Tibial nerve (tissue), 4 donors: ENCODE data around the gene IPO8. TPM values are rescaled to one million over a fixed set of nuclear protein-coding genes. Genes with fewer than 3 reads are reported as not detected.
"Not testable (repeated sequence)": the region's sequence is repeated elsewhere in the genome, so short reads cannot be mapped to it uniquely, and the experiment has no call there.

Source experiments
- DNase-seq, 2 donors: peaks; one replicate each; pipeline ENCODE4 v3.0.0-alpha.2; 2019; ENCODE audit warnings: low spot score in 2 of 2
- H3K27ac ChIP-seq, 4 donors: fragments of 200-600 bp; sonication (generic) in 3 of 4; one replicate each; pipeline ENCODE4 v1.5.1; 2017 to 2019; ENCODE audit warnings: mild to moderate bottlenecking in 1 of 4
- H3K27me3 ChIP-seq, 2 donors: fragments of 200-600 bp; sonication (generic) in 1 of 2; one replicate each; pipeline versions ENCODE4 v1.5.1 to v1.6.0; 2017 to 2019
- H3K36me3 ChIP-seq, 3 donors: fragments of 200-600 bp; sonication (generic); one replicate each; pipeline ENCODE4 v1.5.1; 2018 to 2019
- H3K4me1 ChIP-seq, 4 donors: fragments of 200-600 bp; sonication (generic) in 3 of 4; one replicate each; pipeline ENCODE4 v1.5.1; 2017 to 2019
- H3K4me3 ChIP-seq, 4 donors: fragments of 200-600 bp; sonication (generic) in 3 of 4; one replicate each; pipeline ENCODE4 v1.5.1; 2017 to 2019; ENCODE audit warnings: mild to moderate bottlenecking in 1 of 4, moderate library complexity in 1 of 4
- H3K9me3 ChIP-seq, 4 donors: fragments of 200-600 bp; sonication (generic) in 3 of 4; one replicate each; pipeline ENCODE4 v1.5.1; 2017 to 2019
- CTCF ChIP-seq, 5 experiments: fragments of 200-600 bp in 3 of 5; fragments of 450-650 bp in 2 of 5; sonication (generic) in 3 of 5; IDR thresholded peaks; one replicate each; pipeline ENCODE4 v1.5.1; 2016 to 2019; ENCODE audit warnings: antibody characterized with exemption in 5 of 5, mild to moderate bottlenecking in 3 of 5, moderate library complexity in 2 of 5
- EP300 ChIP-seq, 2 donors: sonication (generic); formaldehyde crosslinking; IDR thresholded peaks; one replicate each; pipeline ENCODE4 v1.6.1; 2017; ENCODE audit warnings: antibody characterized with exemption in 2 of 2, mild to moderate bottlenecking in 1 of 2
- POLR2A ChIP-seq, 2 donors: fragments of 450-650 bp; IDR thresholded peaks; one replicate each; pipeline ENCODE4 v1.6.1; 2017; ENCODE audit warnings: antibody characterized with exemption in 2 of 2, mild to moderate bottlenecking in 2 of 2, moderate library complexity in 2 of 2
- WGBS, 2 donors: methylation state at CpG; one replicate each; pipeline ENCODE4 v1.1.5; 2018; 5-methylcytosine and 5-hydroxymethylcytosine counted together
- total RNA-seq, 4 donors: library from RNA; depleted of rRNA; stranded (reverse); fragments of >200 nt; gene quantifications; one replicate each; pipeline ENCODE4 v1.1.0, GENCODE V29; 2016

The IPO8 gene
- total RNA-seq, 4 donors from 2014 or later: 34.7 to 52.0 (median 42.9) TPM

DNA sequence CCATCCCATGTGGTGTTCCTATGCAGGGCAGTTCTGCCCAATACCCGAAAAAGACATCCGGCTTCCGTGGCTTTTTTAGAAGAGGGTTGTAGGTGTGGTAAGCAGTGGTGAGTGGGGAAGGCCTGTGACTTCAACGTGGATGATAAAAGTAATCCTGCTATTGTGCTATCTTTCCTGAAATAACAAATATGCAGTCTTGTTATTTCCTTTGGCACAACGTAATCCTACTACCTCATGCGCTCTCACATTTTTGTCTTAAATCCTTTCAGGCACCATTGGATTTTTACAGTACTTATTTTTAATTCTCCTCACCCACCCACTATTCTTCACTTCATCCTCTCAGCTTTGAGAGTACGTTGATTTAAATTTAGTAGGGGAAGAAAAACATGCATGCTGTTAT lies 96.8 kb downstream of the IPO8 start:
- DNase-seq: no peak
- H3K27me3 ChIP-seq: no peaks in the 10 kb centered on the region
- 55 to 61% methylated on average over 7 of the region's 7 CpGs for WGBS, 2 donors
- TF ChIP-seq POLR2A (IDR thresholded peaks at IDR 0.05) (no peak), CTCF (IDR thresholded peaks at IDR 0.05) (no peak), EP300 (IDR thresholded peaks at IDR 0.05) (no peak)
- no peak overlapping the region for H3K4me3 ChIP-seq
- H3K27ac ChIP-seq: no peak overlapping the region
- H3K9me3 ChIP-seq: peaks cover 0 to 27% (median 5%) of the 10 kb centered on the region in 4 donors
- H3K4me1 ChIP-seq: no peaks in the 10 kb centered on the region
- H3K36me3 ChIP-seq: no peaks in the 10 kb centered on the region

DNA sequence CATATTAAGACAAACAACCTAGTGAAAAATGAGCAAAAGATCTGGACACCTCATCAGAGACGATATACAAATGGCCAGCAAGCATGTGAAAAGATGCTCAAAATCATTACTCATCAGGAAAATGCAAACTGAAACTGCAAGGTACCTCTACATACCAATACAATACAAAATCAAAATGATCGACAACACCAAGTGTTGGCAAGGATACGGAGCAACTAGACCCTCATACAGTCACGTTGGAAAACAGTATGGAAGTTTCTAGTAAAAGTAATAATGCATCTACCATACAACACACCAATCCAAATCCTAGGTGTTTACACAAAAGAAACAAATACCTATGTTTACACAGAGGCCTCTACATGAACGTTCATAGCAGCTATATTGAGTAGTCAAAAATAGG lies 99.9 kb downstream of the IPO8 start:
- TF ChIP-seq CTCF (IDR thresholded peaks at IDR 0.05): no peak
- no peak for TF ChIP-seq POLR2A (IDR thresholded peaks at IDR 0.05)
- no peak for TF ChIP-seq EP300 (IDR thresholded peaks at IDR 0.05)
- 87 to 92% methylated on average over 5 of the region's 5 CpGs for WGBS, 2 donors

GRCh38 chr12:30594509-30594908 lies 101.2 kb downstream of the IPO8 start:
- Histone ChIP-seq H3K4me1 (no peaks in the 10 kb centered on the region), H3K27me3 (no peaks in the 10 kb centered on the region), H3K4me3 (no peak overlapping the region), H3K9me3 (no peaks in the 10 kb centered on the region), H3K27ac (no peak overlapping the region), H3K36me3 (no peaks in the 10 kb centered on the region)
- 86 to 95% methylated on average over 1 of the region's 1 CpG for WGBS, 2 donors
- no peak for DNase-seq
- TF ChIP-seq CTCF (IDR thresholded peaks at IDR 0.05) (no peak), EP300 (IDR thresholded peaks at IDR 0.05) (no peak)

More for the DNA sequence above, 99.9 kb downstream of the IPO8 start:
- no peaks in the 10 kb centered on the region for H3K36me3 ChIP-seq
- no peak overlapping the region for H3K27ac ChIP-seq
- DNase-seq: no peak
- H3K9me3 ChIP-seq: no peaks in the 10 kb centered on the region
- no peak overlapping the region for H3K4me3 ChIP-seq
- no peaks in the 10 kb centered on the region for H3K4me1 ChIP-seq
- H3K27me3 ChIP-seq: no peaks in the 10 kb centered on the region

GRCh38 chr12:30588572-30588971 lies 107.1 kb downstream of the IPO8 start:
- not testable (repeated sequence) for H3K36me3 ChIP-seq, H3K9me3 ChIP-seq, H3K27me3 ChIP-seq, H3K4me1 ChIP-seq, H3K4me3 ChIP-seq, H3K27ac ChIP-seq, DNase-seq
- 76 to 99% methylated on average over 9 to 12 of the region's 13 CpGs for WGBS, 2 donors

- H3K4me1 ChIP-seq: no peaks in the 10 kb centered on the region
- H3K27ac ChIP-seq: no peak overlapping the region
- H3K9me3 ChIP-seq: no peaks in the 10 kb centered on the region
- TF ChIP-seq CTCF (IDR thresholded peaks at IDR 0.05) (no peak), POLR2A (IDR thresholded peaks at IDR 0.05) (no peak)
- no peaks in the 10 kb centered on the region for H3K36me3 ChIP-seq
- no peaks in the 10 kb centered on the region for H3K27me3 ChIP-seq
- 90 to 100% methylated on average over 1 of the region's 1 CpG for WGBS, 2 donors
- no peak overlapping the region for H3K4me3 ChIP-seq
- no peak for DNase-seq
These were observed 107.9 kb downstream of the IPO8 start for GRCh38 chr12:30587782-30588181.

DNA sequence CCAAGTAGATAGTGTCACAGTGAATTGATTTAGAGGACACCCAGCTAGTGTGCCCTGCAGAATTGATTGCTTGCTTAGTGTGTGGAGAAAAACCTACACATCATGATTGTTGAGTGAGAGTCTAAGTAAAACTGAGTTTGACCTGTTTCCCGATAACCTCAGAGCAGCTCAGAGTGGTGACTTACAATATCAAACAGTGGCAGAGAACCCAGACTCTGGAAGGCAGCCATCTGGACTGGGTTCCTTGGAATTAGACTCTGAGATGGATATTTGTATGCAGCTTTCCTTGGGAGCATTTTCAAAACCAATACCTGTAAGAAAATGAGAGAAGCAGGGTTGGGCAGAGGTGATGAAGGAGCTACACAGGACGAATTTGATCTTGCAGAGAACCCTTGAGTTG lies 109.8 kb downstream of the IPO8 start:
- TF ChIP-seq CTCF (IDR thresholded peaks at IDR 0.05) (no peak), POLR2A (IDR thresholded peaks at IDR 0.05) (no peak), EP300 (IDR thresholded peaks at IDR 0.05) (no peak)
- Histone ChIP-seq H3K27me3 (no peaks in the 10 kb centered on the region), H3K4me3 (no peak overlapping the region), H3K4me1 (no peaks in the 10 kb centered on the region), H3K27ac (no peak overlapping the region), H3K36me3 (peaks cover 0 to 1% (median 0%) of the 10 kb centered on the region in 3 donors), H3K9me3 (no peaks in the 10 kb centered on the region)
- DNase-seq: no peak
- 80 to 83% methylated on average over 2 of the region's 2 CpGs for WGBS, 2 donors
